Sigmoid colon (tissue), 3 donors: ENCODE measurements around the gene FUBP1.

Experiments used
- POLR2A ChIP-seq, 2 donors: fragments of 450-650 bp; IDR thresholded peaks; one replicate each; pipeline ENCODE4 v1.6.1; 2016; ENCODE audit warnings: antibody characterized with exemption in 2 of 2, mild to moderate bottlenecking in 2 of 2, moderate library complexity in 2 of 2
- TF ChIP-seq, protein P1 (sequence below), 4 experiments: fragments of 450-650 bp in 3 of 4; fragments of 200-600 bp in 1 of 4; IDR thresholded peaks; one replicate each; pipeline ENCODE4 v1.5.1; 2016 to 2019; ENCODE audit warnings: antibody characterized with exemption in 4 of 4, mild to moderate bottlenecking in 3 of 4, moderate library complexity in 2 of 4

DNA sequence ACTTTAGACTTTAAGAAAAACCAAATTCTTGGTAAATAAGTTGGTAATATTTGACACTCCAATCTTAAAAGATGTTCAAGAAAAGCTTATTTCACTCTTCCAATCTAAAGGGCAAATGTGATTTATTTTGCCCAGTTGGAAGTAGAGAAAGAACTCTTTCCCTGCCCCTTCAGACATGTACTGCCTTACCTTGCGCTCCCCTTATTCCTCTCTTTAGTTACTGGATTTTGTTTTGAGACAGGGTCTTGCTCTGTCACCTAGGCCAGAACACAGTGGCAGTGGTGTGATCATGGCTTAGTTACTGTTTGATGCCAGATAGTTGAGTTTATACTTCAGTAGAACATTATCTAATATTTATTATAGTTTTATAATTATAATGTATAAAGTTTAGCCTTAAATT lies 27.5 kb downstream of the FUBP1 start:
- TF ChIP-seq, protein P1, sequence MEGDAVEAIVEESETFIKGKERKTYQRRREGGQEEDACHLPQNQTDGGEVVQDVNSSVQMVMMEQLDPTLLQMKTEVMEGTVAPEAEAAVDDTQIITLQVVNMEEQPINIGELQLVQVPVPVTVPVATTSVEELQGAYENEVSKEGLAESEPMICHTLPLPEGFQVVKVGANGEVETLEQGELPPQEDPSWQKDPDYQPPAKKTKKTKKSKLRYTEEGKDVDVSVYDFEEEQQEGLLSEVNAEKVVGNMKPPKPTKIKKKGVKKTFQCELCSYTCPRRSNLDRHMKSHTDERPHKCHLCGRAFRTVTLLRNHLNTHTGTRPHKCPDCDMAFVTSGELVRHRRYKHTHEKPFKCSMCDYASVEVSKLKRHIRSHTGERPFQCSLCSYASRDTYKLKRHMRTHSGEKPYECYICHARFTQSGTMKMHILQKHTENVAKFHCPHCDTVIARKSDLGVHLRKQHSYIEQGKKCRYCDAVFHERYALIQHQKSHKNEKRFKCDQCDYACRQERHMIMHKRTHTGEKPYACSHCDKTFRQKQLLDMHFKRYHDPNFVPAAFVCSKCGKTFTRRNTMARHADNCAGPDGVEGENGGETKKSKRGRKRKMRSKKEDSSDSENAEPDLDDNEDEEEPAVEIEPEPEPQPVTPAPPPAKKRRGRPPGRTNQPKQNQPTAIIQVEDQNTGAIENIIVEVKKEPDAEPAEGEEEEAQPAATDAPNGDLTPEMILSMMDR (IDR thresholded peaks at IDR 0.05), result no peak
- no peak for TF ChIP-seq POLR2A (IDR thresholded peaks at IDR 0.05)
